NCI-H1105 (cell line): ENCODE results near the gene JMJD8.

Experiments
- DNase-seq: peaks from one replicate; lab custom pipeline; 2025; lab: John Stamatoyannopoulos, UW

The JMJD8 gene

DNA sequence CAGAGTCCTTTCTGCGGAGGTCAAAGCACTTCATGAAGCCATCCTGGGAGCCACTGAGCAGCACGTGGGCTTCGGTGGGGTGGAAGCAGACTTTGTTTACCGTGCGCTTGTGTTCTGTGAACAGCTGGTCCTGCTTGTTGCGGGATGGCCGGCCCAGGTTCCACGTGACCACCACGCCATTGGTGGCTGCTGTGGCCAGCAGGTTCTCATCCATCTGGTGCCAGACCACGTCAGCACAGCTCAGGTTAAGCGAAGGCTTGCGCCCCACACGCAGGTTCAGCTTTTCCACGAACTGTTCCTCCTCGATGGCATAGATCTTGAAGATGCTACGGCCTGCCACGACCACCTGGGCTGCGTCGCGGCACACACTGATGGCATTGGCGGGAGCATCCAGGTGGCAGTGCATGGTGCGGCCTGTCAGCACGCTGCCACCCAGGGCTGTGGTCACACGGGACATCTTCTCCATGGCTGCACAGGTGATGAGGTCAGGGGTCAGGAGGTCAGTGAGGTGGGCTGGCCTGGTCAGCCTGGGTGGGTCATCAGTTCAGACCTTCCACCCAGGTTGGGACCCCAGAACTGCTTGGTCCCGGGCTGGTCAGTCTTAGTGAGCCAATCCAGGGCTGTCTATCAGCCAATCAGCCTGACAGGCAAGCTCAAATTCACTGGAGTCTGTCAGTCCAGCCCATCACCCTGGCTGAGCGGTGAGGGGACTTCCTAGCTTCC lies 5.2 kb upstream of the JMJD8 start:
- DNase-seq = no peak

- no peak for DNase-seq
Observed at GRCh38 chr16:687499-687898, 3.4 kb upstream of the JMJD8 start.

GRCh38 chr16:686459-687260 lies 2.5 kb upstream of the JMJD8 start:
- no peak for DNase-seq

DNA sequence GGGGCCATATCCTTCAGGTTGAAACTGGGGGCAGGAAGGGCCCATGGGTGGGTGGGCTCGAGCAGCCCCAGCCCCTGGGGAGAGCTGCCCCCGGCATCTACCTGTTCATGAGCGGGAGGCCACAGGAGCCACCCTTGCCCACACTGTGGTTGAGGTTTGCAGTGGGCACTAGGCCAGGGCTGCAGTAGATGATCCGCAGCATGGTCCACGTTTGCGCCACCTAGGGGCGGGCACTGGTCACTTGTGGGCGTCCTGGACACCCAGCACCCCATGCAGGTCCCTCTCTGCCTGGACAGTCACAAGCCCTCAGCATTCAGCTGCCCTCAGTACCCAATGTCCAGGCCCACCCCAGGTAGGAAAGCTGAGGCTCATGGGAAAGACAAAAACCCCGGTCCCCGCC lies 1.8 kb upstream of the JMJD8 start:
- DNase-seq = no peak

GRCh38 chr16:684961-685696 lies 995 bp upstream of the JMJD8 start:
- peak; percentile 43 for DNase-seq

- no peak for DNase-seq
Observed at GRCh38 chr16:683396-684070, 601 bp downstream of the JMJD8 start.

- DNase-seq = no peak
Observed at GRCh38 chr16:682493-683395, 1.4 kb downstream of the JMJD8 start.

DNA sequence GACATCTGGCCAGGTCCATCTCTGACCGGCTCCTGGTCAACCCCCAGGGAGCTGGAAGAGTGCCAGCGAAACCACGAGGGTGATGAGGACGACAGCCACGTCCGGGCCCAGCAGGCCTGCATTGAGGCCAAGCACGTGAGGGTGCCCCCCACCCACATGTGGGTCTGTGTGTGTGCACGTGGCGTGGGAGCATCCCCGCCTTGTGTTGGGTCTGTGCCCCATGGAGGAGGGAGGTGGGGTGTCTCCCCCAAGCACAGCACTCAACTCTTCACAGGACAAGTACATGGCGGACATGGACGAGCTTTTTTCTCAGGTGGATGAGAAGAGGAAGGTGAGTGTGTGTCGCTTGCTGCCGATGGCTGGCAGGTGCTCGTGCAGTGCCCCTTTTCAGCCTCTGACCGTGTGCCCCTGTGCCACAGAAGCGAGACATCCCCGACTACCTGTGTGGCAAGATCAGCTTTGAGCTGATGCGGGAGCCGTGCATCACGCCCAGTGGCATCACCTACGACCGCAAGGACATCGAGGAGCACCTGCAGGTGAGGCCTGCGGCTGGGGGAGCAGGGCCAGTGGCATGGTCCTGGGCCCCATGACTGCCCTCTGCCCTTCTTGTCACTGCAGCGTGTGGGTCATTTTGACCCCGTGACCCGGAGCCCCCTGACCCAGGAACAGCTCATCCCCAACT lies 2.2 kb downstream of the JMJD8 start:
- no peak for DNase-seq

- DNase-seq = no peak
Observed at GRCh38 chr16:680967-681745, 3.0 kb downstream of the JMJD8 start.

DNA sequence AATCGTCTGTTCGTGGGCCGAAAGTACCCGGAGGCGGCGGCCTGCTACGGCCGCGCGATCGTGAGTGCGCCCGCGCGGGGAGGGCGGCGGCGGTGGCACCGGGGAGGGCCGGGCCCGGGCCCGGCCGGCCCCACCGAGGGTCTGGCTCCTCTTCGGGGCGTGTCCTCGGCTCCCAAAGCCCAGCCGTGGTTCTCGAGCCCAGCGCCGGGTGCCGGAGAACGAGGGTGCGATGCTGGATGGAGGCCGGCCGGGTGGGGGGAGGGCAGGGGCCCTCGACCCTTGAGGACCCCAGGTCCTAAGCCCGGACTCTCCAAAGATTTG lies 3.5 kb downstream of the JMJD8 start:
- DNase-seq = no peak

- peak; percentile 44 for DNase-seq
Observed at GRCh38 chr16:679814-680624, 4.1 kb downstream of the JMJD8 start, which contains the start of gene STUB1. TSS of gene STUB1 (plus strand) at chr16:680410. CDS start at chr16:680526, 116 bp downstream.

DNA sequence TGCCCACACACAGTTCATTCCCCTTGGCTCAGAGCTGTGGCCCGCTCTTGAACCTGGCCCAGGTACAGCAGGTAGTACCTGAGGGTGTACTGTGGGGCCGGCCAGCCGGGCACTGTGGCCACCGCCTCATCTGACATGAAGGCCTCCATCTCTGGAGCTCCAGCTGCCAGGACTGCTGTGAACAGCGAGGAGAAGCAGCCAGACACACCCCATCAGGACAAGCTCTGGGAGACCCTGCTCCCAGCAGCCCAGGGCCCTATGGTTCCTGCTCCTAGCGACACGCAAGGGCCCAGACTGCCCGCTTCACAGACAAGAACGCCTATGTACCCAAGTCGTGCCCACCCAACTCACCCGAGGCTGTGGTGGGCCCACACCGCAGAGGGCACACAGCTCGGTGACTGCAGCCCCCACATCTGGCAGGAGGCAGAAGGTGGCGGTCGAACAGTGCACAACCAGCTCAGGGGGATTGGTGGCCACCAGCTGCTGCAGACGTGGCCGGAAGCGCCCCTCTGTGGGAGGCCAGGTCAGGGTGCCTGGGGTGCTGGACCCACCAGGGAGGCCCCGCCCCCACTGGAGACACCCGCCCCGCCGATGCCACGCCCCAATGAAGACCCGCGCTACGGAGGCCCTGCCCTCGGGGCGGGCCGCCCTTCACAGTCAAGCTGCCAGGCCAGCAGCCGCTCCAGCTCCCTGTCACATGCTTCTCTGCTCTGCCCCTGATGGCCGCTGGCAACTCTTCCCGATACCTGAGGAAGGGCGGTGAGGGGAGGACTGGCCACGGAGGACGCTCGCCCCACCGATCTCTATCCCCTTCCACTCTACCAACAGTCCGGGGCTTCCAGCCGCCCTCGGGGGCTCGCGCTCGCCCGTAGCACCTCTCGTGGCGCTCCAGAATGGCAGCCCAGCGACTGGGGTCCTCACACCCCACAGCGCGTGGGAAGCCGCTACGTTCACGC lies 5.0 kb downstream of the JMJD8 start:
- no peak for DNase-seq

- DNase-seq = no peak
Observed at GRCh38 chr16:678209-678857, 5.8 kb downstream of the JMJD8 start.

- DNase-seq = peak; percentile 70
Observed at GRCh38 chr16:677316-678190, 6.6 kb downstream of the JMJD8 start.

- peak; percentile 78 for DNase-seq
Observed at GRCh38 chr16:676913-677312, 7.2 kb downstream of the JMJD8 start.

DNA sequence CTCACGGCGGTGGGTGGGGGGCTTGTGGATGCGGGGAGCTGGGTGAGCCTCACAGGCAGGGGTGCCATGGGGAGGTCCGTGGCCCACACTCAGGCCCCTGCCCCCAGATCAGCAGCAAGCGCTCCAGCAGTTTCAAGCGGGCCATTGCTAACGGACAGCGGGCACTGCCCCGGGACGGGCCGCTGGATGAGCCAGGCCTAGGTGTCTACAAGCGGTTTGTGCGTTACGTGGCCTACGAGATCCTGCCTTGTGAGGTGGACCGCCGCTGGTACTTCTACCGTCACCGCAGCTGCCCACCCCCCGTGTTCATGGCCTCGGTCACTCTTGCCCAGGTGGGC lies 7.6 kb downstream of the JMJD8 start:
- no peak for DNase-seq
